HG02623 (cell line): ENCODE data around the gene RMRP.

ENCODE experiments used
- ATAC-seq: cut with Tn5 transposase; IDR thresholded peaks from one replicate; pipeline ENCODE4 v1.9.1; 2021; ENCODE audit warnings: moderate library complexity; ENCODE audit not compliant: unreplicated experiment

Gene RMRP

GRCh38 chr9:35657546-35658136 lies at the start of gene RMRP:
RMRP (minus strand) TSS chr9:35658019.
- ATAC-seq = peak; percentile 80

- ATAC-seq = no peak
Measured at GRCh38 chr9:35706951-35707350, 49.1 kb upstream of the RMRP start.

GRCh38 chr9:35705836-35706430 lies 48.1 kb upstream of the RMRP start:
- ATAC-seq = no peak

- ATAC-seq = no peak
Measured at GRCh38 chr9:35705372-35705771, 47.6 kb upstream of the RMRP start.

- ATAC-seq = no peak
Measured at GRCh38 chr9:35703906-35704672, 46.3 kb upstream of the RMRP start.

GRCh38 chr9:35702696-35703095 lies 44.9 kb upstream of the RMRP start:
- ATAC-seq = no peak

GRCh38 chr9:35700942-35701341 lies 43.1 kb upstream of the RMRP start:
- no peak for ATAC-seq

- ATAC-seq = no peak
Measured at GRCh38 chr9:35700031-35700430, 42.2 kb upstream of the RMRP start.

- ATAC-seq = no peak
Measured at GRCh38 chr9:35698231-35698630, 40.4 kb upstream of the RMRP start.

GRCh38 chr9:35697486-35697885 lies 39.7 kb upstream of the RMRP start:
- no peak for ATAC-seq

GRCh38 chr9:35696520-35697215 lies 38.8 kb upstream of the RMRP start:
- peak; percentile 75 for ATAC-seq

GRCh38 chr9:35695943-35696401 lies 38.2 kb upstream of the RMRP start:
- ATAC-seq = no peak

- ATAC-seq = no peak
Measured at GRCh38 chr9:35691757-35692301, 34.0 kb upstream of the RMRP start.

GRCh38 chr9:35691334-35691650 lies 33.5 kb upstream of the RMRP start:
- no peak for ATAC-seq

- no peak for ATAC-seq
Measured at GRCh38 chr9:35690614-35691333, 33.0 kb upstream of the RMRP start.

- ATAC-seq = no peak
Measured at GRCh38 chr9:35690294-35690613, 32.4 kb upstream of the RMRP start.

GRCh38 chr9:35689542-35690293 lies 31.9 kb upstream of the RMRP start, which contains the start of gene TPM2:
TPM2 (minus strand) TSS chr9:35689925; CDS start chr9:35689817, 108 bp downstream.
- no peak for ATAC-seq

- ATAC-seq = no peak
Measured at GRCh38 chr9:35688558-35689541, 31.0 kb upstream of the RMRP start.

- no peak for ATAC-seq
Measured at GRCh38 chr9:35687972-35688557, 30.2 kb upstream of the RMRP start.
